HepG2 (cell line): Measurements from ENCODE around the gene C19orf33. TPM values are rescaled to one million over a fixed set of nuclear protein-coding genes. Genes with fewer than 3 reads are reported as not detected.

Experiments
- CBX2 ChIP-seq, 2 experiments: fragments of 200-600 bp in 1 of 2; sonication (generic); formaldehyde crosslinking in 1 of 2; IDR thresholded peaks; 2 replicates each; pipeline versions ENCODE4 v1.7.0 to v1.8.1; 2018 to 2022; ENCODE audit warnings: low read depth in 2 of 2, low read length in 1 of 2, mild to moderate bottlenecking in 1 of 2, missing genetic modification reagents in 1 of 2
- FOXJ3 ChIP-seq: sonication (generic); formaldehyde crosslinking; IDR thresholded peaks from 2 replicates; pipeline ENCODE4 v1.4.0; 2020; ENCODE audit warnings: missing genetic modification reagents, mild to moderate bottlenecking, borderline replicate concordance
- HDAC1 ChIP-seq: sonication (generic); formaldehyde crosslinking; IDR thresholded peaks from 2 replicates; pipeline ENCODE4 v1.5.1; 2020; ENCODE audit warnings: mild to moderate bottlenecking, missing genetic modification reagents
- ZNF12 ChIP-seq: sonication (generic); formaldehyde crosslinking; IDR thresholded peaks from 2 replicates; pipeline ENCODE4 v1.5.0; 2020; ENCODE audit warnings: missing genetic modification reagents
- ZNF207 ChIP-seq: fragments of 450-650 bp; IDR thresholded peaks from 2 replicates; pipeline ENCODE4 v1.6.1; 2016; ENCODE audit warnings: antibody characterized with exemption, borderline replicate concordance
- ZNF253 ChIP-seq: sonication (generic); formaldehyde crosslinking; IDR thresholded peaks from 2 replicates; pipeline ENCODE4 v1.8.0; 2022; ENCODE audit warnings: mild to moderate bottlenecking, missing genetic modification reagents, borderline replicate concordance
- ZNF260 ChIP-seq: sonication (generic); formaldehyde crosslinking; IDR thresholded peaks from 2 replicates; pipeline ENCODE4 v1.4.0; 2020; ENCODE audit warnings: missing genetic modification reagents, low read depth, mild to moderate bottlenecking, borderline replicate concordance
- ZNF326 ChIP-seq: sonication (generic); formaldehyde crosslinking; IDR thresholded peaks from 2 replicates; pipeline ENCODE4 v1.4.0; 2020; ENCODE audit warnings: missing genetic modification reagents, borderline replicate concordance
- ZNF33A ChIP-seq: sonication (generic); formaldehyde crosslinking; IDR thresholded peaks from 2 replicates; pipeline ENCODE4 v1.5.1; 2020; ENCODE audit warnings: missing genetic modification reagents, mild to moderate bottlenecking, moderate library complexity, borderline replicate concordance
- ZNF382 ChIP-seq: sonication (generic); formaldehyde crosslinking; IDR thresholded peaks from 2 replicates; pipeline ENCODE4 v1.5.0; 2020; ENCODE audit warnings: missing genetic modification reagents, mild to moderate bottlenecking, borderline replicate concordance
- ZNF567 ChIP-seq: sonication (generic); formaldehyde crosslinking; IDR thresholded peaks from 2 replicates; pipeline ENCODE4 v1.8.1; 2023; ENCODE audit warnings: mild to moderate bottlenecking, missing genetic modification reagents, borderline replicate concordance
- ZNF605 ChIP-seq: sonication (generic); formaldehyde crosslinking; IDR thresholded peaks from 2 replicates; pipeline ENCODE4 v1.8.0; 2022; ENCODE audit warnings: mild to moderate bottlenecking, missing genetic modification reagents
- ZNF616 ChIP-seq: sonication (generic); formaldehyde crosslinking; IDR thresholded peaks from 2 replicates; pipeline ENCODE4 v1.5.0; 2020; ENCODE audit warnings: low read depth, mild to moderate bottlenecking, missing genetic modification reagents
- ZNF782 ChIP-seq: sonication (generic); formaldehyde crosslinking; IDR thresholded peaks from 2 replicates; pipeline ENCODE4 v1.4.0; 2020; ENCODE audit warnings: missing genetic modification reagents, mild to moderate bottlenecking, borderline replicate concordance
- polyA plus RNA-seq, 8 experiments: library from polyadenylated mRNA; depleted of rRNA in 3 of 8; stranded (reverse) in 7 of 8; unstranded in 1 of 8; fragments of >200 nt; fragmentation: Illumina TruSeq in 4 of 8; extraction: Trizol in 4 of 8; gene quantifications; 2 replicates each; pipeline versions ENCODE4 v1.2.1 to v1.2.3, GENCODE V29; 2011 to 2016; ENCODE audit warnings: low read depth in 4 of 8, missing spikeins in 1 of 8, mixed read lengths in 1 of 8; ENCODE audit not compliant: insufficient read depth in 1 of 8
- total RNA-seq, 5 experiments: library from RNA; depleted of rRNA; stranded (reverse); fragments of >200 nt; fragmentation: Illumina TruSeq; extraction: Trizol; gene quantifications; 2 replicates each; pipeline ENCODE4 v1.2.3, GENCODE V29; 2016; ENCODE audit warnings: low read depth in 1 of 5
- TF ChIP-seq, protein P1 (sequence below): sonication (generic); formaldehyde crosslinking; IDR thresholded peaks from 2 replicates; pipeline ENCODE4 v1.9.0; 2022; ENCODE audit warnings: low read depth, missing genetic modification reagents
- TF ChIP-seq, protein P2 (sequence below): sonication (generic); formaldehyde crosslinking; IDR thresholded peaks from 2 replicates; pipeline ENCODE4 v1.4.0; 2020; ENCODE audit warnings: missing genetic modification reagents
- TF ChIP-seq, protein P3 (sequence below): fragments of 450-650 bp; IDR thresholded peaks from 2 replicates; pipeline ENCODE4 v1.6.1; 2017; ENCODE audit warnings: mild to moderate bottlenecking
- TF ChIP-seq, protein P4 (sequence below): sonication (generic); formaldehyde crosslinking; IDR thresholded peaks from 2 replicates; pipeline ENCODE4 v1.9.0; 2021; ENCODE audit warnings: missing genetic modification reagents, borderline replicate concordance
- TF ChIP-seq, protein P5 (sequence below): sonication (generic); formaldehyde crosslinking; IDR thresholded peaks from 2 replicates; pipeline ENCODE4 v1.8.0; 2023; ENCODE audit warnings: mild to moderate bottlenecking, missing genetic modification reagents

The C19orf33 gene
- total and polyA plus RNA-seq, 2 of the 13 experiments (the other 11 are each of a cell fraction or from before 2014, with no cell fraction given), result 2.5 to 3.3 TPM

DNA sequence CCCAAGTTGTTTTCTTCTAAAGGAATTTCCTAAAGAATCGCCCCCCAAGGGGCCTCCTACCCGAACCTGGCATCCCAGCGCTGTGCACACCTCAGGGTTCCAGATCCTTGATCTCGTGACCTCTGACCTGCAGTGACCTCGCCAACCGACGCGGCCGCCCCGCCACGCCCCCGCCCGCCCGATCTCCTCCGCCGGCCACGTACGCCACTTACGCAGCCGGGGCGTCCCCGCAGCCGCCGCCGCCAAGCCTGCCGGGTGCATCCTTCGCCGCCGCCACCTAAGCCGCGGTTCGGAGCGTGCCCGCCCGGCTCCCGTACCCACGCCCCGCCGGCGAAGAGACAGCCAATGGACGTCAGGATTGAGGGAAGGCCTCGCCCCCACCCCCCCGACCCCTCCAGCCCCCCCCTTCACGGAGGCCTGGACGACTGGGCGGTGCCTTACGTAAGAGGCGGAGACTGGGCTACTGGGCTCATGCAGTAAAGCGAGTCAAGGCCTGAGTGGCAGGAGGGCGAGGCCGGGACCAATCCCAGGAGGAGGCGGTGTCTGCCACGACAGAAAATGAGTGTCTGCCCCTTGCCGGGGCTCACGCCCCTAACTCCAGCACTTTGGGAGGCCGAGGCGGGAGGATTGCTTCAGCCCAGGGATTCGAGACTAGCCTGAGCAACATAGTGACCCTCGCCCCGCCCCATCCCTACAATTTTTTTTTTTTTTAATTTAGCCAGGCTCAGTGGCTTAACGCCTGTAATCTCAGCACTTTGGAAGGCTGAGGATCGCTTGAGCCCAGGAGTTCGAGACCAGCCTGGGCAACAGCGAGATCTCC lies 11.8 kb downstream of the C19orf33 start, which contains the start of gene YIF1B (continued):
- TF ChIP-seq, protein P1, sequence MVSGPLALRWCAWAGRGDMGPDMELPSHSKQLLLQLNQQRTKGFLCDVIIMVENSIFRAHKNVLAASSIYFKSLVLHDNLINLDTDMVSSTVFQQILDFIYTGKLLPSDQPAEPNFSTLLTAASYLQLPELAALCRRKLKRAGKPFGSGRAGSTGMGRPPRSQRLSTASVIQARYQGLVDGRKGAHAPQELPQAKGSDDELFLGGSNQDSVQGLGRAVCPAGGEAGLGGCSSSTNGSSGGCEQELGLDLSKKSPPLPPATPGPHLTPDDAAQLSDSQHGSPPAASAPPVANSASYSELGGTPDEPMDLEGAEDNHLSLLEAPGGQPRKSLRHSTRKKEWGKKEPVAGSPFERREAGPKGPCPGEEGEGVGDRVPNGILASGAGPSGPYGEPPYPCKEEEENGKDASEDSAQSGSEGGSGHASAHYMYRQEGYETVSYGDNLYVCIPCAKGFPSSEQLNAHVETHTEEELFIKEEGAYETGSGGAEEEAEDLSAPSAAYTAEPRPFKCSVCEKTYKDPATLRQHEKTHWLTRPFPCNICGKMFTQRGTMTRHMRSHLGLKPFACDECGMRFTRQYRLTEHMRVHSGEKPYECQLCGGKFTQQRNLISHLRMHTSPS (CRISPR knock-in tag), result no peak
- TF ChIP-seq ZNF33A (CRISPR knock-in tag) (no peak), ZNF12 (CRISPR knock-in tag) (no peak), ZNF382 (CRISPR knock-in tag) (no peak), HDAC1 (peak; percentile 55), ZNF567 (CRISPR knock-in tag) (no peak; the same call in 1 of the 2 replicates), ZNF253 (CRISPR knock-in tag) (no peak), ZNF207 (no peak), ZNF782 (no peak), ZNF605 (CRISPR knock-in tag) (no peak), ZNF326 (CRISPR knock-in tag) (no peak), ZNF616 (no peak), FOXJ3 (CRISPR knock-in tag) (no peak), ZNF260 (no peak), CBX2 (IDR thresholded peaks at IDR 0.05; ENCODE audit: low read depth, low read length) (no peak), CBX2 (CRISPR knock-in tag; IDR thresholded peaks at IDR 0.05; ENCODE audit: low read depth) (no peak)
- TF ChIP-seq, protein P2, sequence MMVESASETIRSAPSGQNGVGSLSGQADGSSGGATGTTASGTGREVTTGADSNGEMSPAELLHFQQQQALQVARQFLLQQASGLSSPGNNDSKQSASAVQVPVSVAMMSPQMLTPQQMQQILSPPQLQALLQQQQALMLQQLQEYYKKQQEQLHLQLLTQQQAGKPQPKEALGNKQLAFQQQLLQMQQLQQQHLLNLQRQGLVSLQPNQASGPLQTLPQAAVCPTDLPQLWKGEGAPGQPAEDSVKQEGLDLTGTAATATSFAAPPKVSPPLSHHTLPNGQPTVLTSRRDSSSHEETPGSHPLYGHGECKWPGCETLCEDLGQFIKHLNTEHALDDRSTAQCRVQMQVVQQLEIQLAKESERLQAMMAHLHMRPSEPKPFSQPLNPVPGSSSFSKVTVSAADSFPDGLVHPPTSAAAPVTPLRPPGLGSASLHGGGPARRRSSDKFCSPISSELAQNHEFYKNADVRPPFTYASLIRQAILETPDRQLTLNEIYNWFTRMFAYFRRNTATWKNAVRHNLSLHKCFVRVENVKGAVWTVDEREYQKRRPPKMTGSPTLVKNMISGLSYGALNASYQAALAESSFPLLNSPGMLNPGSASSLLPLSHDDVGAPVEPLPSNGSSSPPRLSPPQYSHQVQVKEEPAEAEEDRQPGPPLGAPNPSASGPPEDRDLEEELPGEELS (CRISPR knock-in tag), result 0 out of 2 replicates have a peak, but pooled peaks have one; percentile 14
- TF ChIP-seq, protein P3, sequence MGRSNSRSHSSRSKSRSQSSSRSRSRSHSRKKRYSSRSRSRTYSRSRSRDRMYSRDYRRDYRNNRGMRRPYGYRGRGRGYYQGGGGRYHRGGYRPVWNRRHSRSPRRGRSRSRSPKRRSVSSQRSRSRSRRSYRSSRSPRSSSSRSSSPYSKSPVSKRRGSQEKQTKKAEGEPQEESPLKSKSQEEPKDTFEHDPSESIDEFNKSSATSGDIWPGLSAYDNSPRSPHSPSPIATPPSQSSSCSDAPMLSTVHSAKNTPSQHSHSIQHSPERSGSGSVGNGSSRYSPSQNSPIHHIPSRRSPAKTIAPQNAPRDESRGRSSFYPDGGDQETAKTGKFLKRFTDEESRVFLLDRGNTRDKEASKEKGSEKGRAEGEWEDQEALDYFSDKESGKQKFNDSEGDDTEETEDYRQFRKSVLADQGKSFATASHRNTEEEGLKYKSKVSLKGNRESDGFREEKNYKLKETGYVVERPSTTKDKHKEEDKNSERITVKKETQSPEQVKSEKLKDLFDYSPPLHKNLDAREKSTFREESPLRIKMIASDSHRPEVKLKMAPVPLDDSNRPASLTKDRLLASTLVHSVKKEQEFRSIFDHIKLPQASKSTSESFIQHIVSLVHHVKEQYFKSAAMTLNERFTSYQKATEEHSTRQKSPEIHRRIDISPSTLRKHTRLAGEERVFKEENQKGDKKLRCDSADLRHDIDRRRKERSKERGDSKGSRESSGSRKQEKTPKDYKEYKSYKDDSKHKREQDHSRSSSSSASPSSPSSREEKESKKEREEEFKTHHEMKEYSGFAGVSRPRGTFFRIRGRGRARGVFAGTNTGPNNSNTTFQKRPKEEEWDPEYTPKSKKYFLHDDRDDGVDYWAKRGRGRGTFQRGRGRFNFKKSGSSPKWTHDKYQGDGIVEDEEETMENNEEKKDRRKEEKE, result no peak
- TF ChIP-seq, protein P4, sequence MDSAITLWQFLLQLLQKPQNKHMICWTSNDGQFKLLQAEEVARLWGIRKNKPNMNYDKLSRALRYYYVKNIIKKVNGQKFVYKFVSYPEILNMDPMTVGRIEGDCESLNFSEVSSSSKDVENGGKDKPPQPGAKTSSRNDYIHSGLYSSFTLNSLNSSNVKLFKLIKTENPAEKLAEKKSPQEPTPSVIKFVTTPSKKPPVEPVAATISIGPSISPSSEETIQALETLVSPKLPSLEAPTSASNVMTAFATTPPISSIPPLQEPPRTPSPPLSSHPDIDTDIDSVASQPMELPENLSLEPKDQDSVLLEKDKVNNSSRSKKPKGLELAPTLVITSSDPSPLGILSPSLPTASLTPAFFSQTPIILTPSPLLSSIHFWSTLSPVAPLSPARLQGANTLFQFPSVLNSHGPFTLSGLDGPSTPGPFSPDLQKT (CRISPR knock-in tag), result no peak
- TF ChIP-seq, protein P5, sequence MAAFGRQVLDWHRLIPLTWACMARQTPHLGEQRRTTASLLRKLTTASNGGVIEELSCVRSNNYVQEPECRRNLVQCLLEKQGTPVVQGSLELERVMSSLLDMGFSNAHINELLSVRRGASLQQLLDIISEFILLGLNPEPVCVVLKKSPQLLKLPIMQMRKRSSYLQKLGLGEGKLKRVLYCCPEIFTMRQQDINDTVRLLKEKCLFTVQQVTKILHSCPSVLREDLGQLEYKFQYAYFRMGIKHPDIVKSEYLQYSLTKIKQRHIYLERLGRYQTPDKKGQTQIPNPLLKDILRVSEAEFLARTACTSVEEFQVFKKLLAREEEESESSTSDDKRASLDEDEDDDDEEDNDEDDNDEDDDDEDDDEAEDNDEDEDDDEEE (CRISPR knock-in tag), result no peak
